GM23338 (cell line): ENCODE data around the gene OTUD3.

Source experiments
- CREB1 ChIP-seq: fragments of 250-450 bp; sonication (Bioruptor Pico); IDR thresholded peaks from 2 replicates; pipeline ENCODE4 v1.5.0; 2020; ENCODE audit warnings: low read depth, mild to moderate bottlenecking, moderate library complexity
- CTCF ChIP-seq, 2 experiments: fragments of 200-600 bp in 1 of 2; sonication (generic) in 1 of 2; conservative IDR thresholded peaks; 2 replicates each; pipeline versions ENCODE4 v1.5.1 to v1.6.1; 2016 to 2017; ENCODE audit warnings: antibody characterized with exemption in 2 of 2, low read depth in 2 of 2, mild to moderate bottlenecking in 2 of 2, moderate library complexity in 1 of 2
- ETS1 ChIP-seq: IDR thresholded peaks from 2 replicates; pipeline ENCODE4 v1.6.1; 2016; ENCODE audit warnings: antibody characterized with exemption
- EZH2 ChIP-seq: fragments of 200-600 bp; sonication (generic); IDR thresholded peaks from one replicate; pipeline ENCODE4 v1.8.0; 2017; ENCODE audit warnings: antibody characterized with exemption, mild to moderate bottlenecking, low read depth; ENCODE audit not compliant: unreplicated experiment
- NANOG ChIP-seq: IDR thresholded peaks from 2 replicates; pipeline ENCODE4 v1.6.1; 2016; ENCODE audit warnings: antibody characterized with exemption, borderline replicate concordance
- POLR2AphosphoS5 ChIP-seq: IDR thresholded peaks from 2 replicates; pipeline ENCODE4 v1.6.1; 2016; ENCODE audit warnings: antibody characterized with exemption, low read depth
- REST ChIP-seq: IDR thresholded peaks from one replicate; pipeline ENCODE4 v1.6.1; 2018; ENCODE audit warnings: antibody characterized with exemption; ENCODE audit not compliant: unreplicated experiment

GRCh38 chr1:19860418-19860817, 21.8 kb upstream of the OTUD3 start:
- TF ChIP-seq EZH2 (no peak), ETS1 (no peak), CREB1 (CRISPR knock-in tag) (no peak), CTCF (conservative IDR thresholded peaks at IDR 0.05; ENCODE audit: low read depth in 2 of 2) (no peak), NANOG (no peak), POLR2AphosphoS5 (no peak), REST (no peak)
